HG02938 (cell line): ENCODE results near the gene MKI67.

Source experiments
- ATAC-seq: cut with Tn5 transposase; IDR thresholded peaks from one replicate; pipeline ENCODE4 v1.9.1; 2021; ENCODE audit warnings: mild to moderate bottlenecking, moderate library complexity; ENCODE audit not compliant: unreplicated experiment

Gene MKI67

GRCh38 chr10:128086003-128086863 lies 40.0 kb downstream of the MKI67 start:
- no peak for ATAC-seq

GRCh38 chr10:128084991-128085390 lies 41.2 kb downstream of the MKI67 start:
- no peak for ATAC-seq

DNA sequence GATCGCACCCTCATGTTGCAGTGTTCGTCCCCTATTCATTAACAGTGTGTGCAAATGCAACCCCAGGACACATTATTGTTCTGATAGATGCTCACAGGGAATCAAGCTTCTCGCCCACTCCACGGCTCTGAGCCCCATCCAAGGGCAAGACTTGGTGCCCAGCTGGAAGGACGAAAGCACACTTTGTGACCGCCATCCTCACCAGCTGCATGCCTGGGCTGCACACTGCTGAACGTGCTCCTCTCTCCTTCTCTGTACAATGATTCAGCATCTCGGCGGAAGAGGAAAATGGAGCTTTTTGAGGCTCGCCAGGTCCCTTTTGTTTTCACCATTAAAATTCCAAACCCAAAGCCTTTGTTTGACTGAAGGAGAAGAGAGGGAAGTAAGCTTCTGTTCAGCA lies 41.9 kb downstream of the MKI67 start:
- no peak for ATAC-seq

DNA sequence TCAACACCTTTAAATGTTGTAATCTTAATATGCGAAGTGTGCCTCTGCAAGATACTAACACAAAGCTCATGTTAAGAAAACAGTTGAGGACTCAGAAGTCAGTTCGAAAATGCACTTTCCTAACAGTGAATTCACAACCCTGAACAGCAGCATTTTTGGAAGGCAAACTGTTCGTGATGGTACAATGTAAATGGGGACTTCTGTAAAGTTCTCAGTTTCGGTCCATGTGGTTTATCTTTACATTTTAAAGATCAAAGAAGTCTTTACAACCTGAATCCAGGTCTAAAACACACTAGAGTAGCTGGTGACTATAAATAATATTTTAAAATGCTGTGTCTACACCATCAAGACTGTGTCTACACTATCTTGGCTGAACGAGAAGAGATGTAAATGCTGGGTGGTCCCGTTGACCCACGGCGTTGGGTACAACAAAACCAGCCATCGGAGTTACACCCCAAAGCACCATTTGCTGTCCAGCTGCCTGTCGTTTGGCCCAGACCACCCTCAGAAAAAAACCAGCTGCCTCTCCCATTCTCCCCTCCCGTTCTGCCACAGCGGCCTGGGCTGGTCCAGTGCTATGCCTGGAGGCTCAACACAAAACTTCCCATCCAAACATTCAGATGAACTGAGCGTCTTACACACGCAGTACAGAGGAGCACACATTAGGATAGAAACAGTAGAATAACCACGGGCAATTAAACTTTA lies 42.9 kb downstream of the MKI67 start:
- no peak for ATAC-seq

- ATAC-seq = no peak
These were observed 44.5 kb downstream of the MKI67 start for GRCh38 chr10:128081720-128082119.

DNA sequence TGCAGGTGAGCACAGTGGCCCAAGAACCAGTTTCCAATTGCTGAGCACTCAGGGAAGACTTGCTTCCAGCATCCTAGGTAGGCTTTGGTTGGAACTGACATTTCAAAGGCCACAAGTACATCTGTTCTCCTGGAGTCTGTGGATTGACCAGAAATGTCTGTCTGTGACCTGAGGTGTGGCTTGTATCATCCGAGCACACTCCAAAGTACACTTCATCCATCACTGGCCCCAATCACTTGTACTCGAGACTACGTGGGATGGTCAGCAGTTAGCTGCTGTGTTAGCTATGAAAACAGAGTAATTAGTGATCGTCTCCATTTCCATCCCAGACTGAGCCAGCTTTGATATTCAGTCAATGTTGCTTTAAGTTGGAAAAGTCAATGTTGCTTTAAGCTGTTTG lies 45.0 kb downstream of the MKI67 start:
- no peak for ATAC-seq

DNA sequence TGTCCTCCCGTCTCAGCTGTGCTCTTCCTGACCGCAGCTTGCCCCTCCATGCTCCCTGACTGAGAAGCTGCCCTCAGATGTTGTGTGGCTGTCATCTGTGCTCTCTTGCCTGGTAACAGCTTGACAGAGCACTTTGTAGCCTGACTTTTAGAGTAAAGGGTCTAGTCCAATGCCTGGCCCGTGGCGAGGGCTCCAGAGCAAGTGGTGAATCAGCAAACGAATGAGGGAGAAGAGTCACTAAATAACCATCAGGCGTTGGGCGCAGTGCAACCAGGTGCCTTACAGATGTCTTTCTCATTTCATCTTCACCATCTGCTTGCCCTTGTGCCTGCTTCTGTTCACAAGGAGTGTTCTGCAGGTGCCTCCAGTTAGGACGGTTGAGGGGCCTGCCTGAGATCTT lies 45.6 kb downstream of the MKI67 start:
- no peak for ATAC-seq

- ATAC-seq = no peak
These were observed 46.0 kb downstream of the MKI67 start for GRCh38 chr10:128080231-128080630.

GRCh38 chr10:128078136-128078969 lies 47.9 kb downstream of the MKI67 start:
- peak; percentile 59 for ATAC-seq

DNA sequence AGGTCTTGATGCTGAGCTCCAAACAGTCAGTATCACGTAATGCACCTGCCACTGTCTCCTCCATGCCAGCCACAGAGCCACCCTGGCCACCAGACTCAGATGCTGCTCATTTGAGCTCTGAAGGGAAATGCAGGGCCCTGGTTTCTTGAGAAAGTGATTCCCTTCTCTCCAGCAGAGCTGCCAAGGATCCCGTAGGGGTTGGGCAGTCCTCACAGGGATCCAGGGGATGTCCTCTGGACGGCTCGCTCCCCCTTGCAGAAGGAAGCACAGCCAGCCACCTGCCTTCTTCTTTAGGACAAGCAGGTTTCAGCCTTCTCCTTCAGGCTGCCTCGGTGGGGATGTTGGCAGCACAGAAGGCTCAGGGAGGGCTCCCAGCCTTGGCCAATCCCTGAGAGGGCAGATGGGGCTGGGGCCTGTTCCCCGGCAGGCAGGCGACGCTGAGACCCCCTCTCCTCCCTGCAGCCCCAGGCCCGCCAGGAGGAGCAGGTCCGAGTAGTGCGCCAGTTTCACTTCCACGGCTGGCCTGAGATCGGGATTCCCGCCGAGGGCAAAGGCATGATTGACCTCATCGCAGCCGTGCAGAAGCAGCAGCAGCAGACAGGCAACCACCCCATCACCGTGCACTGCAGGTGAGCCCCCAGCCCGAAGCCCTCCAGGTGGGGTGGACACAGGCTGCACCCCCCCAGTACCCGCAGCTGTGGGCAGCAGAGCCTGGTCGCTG lies 48.9 kb downstream of the MKI67 start:
- ATAC-seq = no peak

DNA sequence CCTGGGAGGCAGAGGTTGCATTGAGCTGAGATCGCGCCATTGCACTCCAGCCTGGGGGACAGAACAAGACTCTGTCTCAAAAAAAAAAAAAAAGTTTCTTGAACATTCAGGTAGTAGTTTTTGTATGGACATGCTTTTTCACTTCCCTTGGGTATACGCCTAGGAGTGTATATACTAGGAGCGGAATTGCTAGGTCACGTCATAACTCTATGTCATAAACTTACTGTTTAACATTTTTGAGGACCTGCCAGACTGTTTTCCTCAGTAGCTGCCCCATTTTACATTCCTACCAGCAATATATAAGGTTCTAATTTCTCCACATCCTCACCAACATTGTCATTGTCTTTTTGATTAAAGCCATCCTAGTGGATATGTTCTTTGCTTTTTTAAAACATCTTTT lies 51.6 kb downstream of the MKI67 start:
- ATAC-seq = no peak

- ATAC-seq = no peak
These were observed 52.3 kb downstream of the MKI67 start for GRCh38 chr10:128073890-128074289.

DNA sequence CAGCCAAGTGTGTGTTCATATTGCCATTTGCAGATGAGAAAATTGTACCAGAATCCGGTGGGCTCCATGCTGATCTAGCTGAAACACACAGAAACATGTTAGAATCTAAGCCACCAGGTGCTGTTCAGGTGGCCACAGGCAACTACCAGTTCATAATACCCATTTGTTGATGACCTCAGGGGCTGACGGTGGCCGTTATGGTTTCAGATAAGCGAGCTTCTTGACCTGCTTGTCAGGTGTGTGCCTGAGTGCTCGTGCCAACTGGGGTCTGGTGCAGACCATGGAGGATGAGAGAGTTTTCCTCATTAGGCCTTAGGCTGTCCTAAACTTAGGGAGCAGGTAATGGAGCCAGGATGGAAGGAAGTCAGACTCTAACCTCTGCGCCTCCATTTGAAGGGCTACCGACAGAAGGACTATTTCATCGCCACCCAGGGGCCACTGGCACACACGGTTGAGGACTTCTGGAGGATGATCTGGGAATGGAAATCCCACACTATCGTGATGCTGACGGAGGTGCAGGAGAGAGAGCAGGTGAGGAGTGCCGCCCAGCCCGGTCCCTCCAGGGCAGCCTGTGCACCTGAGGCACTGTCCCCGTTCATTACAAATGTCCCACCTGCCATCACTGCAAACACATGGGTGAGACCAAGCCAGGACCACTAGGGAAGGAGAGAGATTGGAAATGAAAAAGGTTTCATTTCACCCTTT lies 53.1 kb downstream of the MKI67 start:
- ATAC-seq = no peak

DNA sequence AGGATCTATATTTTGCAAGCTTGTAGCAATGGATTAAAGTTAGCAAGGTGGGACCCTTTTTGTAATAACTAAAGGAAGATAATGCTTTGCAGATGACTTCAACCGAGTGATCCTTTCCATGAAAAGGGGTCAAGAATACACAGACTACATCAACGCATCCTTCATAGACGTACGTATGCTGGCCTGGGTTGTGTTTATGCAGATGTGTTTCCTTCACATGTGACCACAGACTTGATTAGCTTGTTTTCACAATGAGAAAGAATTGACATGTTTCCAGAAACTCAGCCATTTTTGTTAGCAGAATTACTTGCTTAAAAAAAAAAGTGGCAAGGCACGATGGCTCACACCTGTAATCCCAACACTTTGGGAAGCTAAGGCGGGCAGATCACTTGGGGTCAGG lies 54.2 kb downstream of the MKI67 start:
- ATAC-seq = no peak

DNA sequence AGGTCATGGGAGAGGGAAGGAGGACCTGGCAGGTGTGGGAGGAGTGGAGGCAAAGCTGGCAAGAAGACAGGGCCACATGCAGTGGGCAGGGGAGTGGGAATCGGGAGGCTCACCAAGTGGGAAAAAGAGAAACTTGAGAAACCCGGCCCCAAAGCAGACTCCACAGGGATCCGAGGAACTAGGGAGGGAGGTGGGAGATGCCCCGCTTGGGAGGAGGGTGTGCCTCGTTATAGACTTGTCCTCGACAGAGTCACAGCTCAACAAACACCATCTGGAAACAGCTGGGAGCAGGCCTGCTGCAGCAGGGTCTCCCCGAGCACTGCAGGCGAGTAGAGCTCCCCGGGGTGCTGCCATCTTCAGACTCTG lies 54.8 kb downstream of the MKI67 start:
- no peak for ATAC-seq

GRCh38 chr10:128070721-128071416 lies 55.4 kb downstream of the MKI67 start:
- ATAC-seq = no peak

DNA sequence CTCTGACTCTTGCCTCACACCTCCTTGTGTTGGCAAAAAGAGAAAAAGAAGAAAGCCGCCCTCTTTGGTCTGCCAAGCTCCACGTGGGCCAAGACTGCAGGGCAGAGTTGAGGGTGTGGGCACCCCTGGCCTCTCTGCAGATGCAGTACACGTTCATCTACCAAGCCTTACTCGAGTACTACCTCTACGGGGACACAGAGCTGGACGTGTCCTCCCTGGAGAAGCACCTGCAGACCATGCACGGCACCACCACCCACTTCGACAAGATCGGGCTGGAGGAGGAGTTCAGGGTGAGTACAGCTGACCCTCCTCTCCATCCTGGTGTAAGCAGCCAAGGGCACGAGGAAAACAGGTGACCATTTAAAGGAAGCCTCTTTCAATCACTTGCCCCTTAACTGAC lies 56.1 kb downstream of the MKI67 start:
- no peak for ATAC-seq

DNA sequence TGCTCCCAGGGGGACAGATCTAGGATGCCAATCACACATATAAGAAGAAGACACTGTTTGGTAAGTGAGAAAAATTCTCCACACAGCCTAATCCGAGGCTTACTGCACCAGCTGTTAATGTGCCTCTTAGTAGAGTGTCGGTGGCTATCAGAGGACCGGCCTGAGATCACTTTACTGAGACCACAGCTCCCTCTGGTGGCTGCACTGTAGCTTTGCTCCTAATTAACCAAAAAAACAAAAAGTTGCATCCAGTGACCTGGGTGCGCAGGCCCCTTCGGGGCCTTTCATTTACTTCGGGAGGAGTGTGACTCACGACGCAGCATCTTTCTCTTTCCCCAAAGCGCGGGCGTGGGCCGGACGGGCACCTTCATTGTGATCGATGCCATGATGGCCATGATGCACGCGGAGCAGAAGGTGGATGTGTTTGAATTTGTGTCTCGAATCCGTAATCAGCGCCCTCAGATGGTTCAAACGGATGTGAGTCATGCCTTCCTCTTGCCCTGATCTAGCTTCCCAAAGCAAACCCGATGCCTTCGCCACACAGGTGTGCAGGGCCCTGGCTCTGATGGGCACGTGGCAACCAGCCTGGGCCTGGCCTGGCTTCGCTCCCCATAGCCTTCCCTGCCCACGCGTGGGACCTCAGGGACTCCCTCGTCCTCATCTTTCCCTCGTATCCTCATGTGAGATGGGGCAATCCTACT lies 56.7 kb downstream of the MKI67 start:
- ATAC-seq = peak; percentile 50
